K562 (cell line): ENCODE data around the gene CYSTM1. TPM values are rescaled to one million over a fixed set of nuclear protein-coding genes. Genes with fewer than 3 reads are reported as not detected.
A peak's percentile ranks its signal among the peaks of the same experiment; 100 is the strongest.

Experiments
- HIVEP1 ChIP-seq: fragments of 250-450 bp; sonication (Bioruptor Pico); IDR thresholded peaks from 2 replicates; pipeline ENCODE4 v1.4.0; 2020; ENCODE audit warnings: mild to moderate bottlenecking
- MTF1 ChIP-seq: fragments of 250-450 bp; sonication (Bioruptor Pico); IDR thresholded peaks from 2 replicates; pipeline ENCODE4 v1.9.0; 2021; ENCODE audit warnings: moderate library complexity, mild to moderate bottlenecking, inconsistent platforms, borderline replicate concordance
- SMARCE1 ChIP-seq: fragments of 450-650 bp; IDR thresholded peaks from 2 replicates; pipeline ENCODE4 v1.7.1; 2016; ENCODE audit warnings: mild to moderate bottlenecking
- ZNF140 ChIP-seq: fragments of 250-450 bp; sonication (Bioruptor Pico); IDR thresholded peaks from 2 replicates; pipeline ENCODE4 v1.8.0; 2021; ENCODE audit warnings: moderate library complexity, mild to moderate bottlenecking, inconsistent platforms
- ZNF354B ChIP-seq: fragments of 250-450 bp; sonication (Bioruptor Pico); IDR thresholded peaks from 2 replicates; pipeline ENCODE4 v1.4.0; 2020
- ZZZ3 ChIP-seq: fragments of 450-650 bp; IDR thresholded peaks from 2 replicates; pipeline ENCODE4 v1.6.1; 2016; ENCODE audit warnings: antibody characterized with exemption, mild to moderate bottlenecking, moderate library complexity
- polyA plus RNA-seq, 8 experiments: library from polyadenylated mRNA; depleted of rRNA in 4 of 8; stranded (reverse) in 5 of 8; unstranded in 3 of 8; fragments of >200 nt; fragmentation: Nextera tagmentation in 2 of 8; fragmentation: Illumina TruSeq in 1 of 8; extraction: Ambion mirVana in 2 of 8; extraction: Trizol in 1 of 8; gene quantifications; 2 replicates each; pipeline versions ENCODE4 v1.2.1 to v1.2.3, GENCODE V29; 2011 to 2014; ENCODE audit warnings: inconsistent platforms in 1 of 8, missing spikeins in 1 of 8
- total RNA-seq, 7 experiments: library from RNA; depleted of rRNA in 6 of 7; stranded (reverse); fragments of >200 nt in 6 of 7; fragmentation: Illumina TruSeq in 2 of 7; extraction: Trizol in 2 of 7; gene quantifications; 2 replicates each; pipeline versions ENCODE4 v1.2.1 to v1.2.3, GENCODE V29; 2011 to 2021; ENCODE audit warnings: low replicate concordance in 1 of 7
- TF ChIP-seq, protein P1 (sequence below), 2 experiments: fragments of 450-650 bp; IDR thresholded peaks; 2 replicates each; pipeline ENCODE4 v1.6.1; 2016; ENCODE audit warnings: mild to moderate bottlenecking in 2 of 2, borderline replicate concordance in 1 of 2, low read depth in 1 of 2, moderate library complexity in 1 of 2
- TF ChIP-seq, protein P2 (sequence below): fragments of 150-350 bp; IDR thresholded peaks from 2 replicates; pipeline ENCODE4 v1.6.1; 2014; ENCODE audit warnings: low read depth, mild to moderate bottlenecking, low read length, borderline replicate concordance
- TF ChIP-seq, protein P3 (sequence below): fragments of 450-650 bp; formaldehyde crosslinking; IDR thresholded peaks from 2 replicates; pipeline ENCODE4 v1.4.0; 2020; ENCODE audit warnings: mild to moderate bottlenecking, moderate library complexity

The CYSTM1 gene
- total and polyA plus RNA-seq, 9 of the 15 experiments (the other 6 are each of a cell fraction or from before 2014, with no cell fraction given) = 76.1 to 422 (median 108) TPM

DNA sequence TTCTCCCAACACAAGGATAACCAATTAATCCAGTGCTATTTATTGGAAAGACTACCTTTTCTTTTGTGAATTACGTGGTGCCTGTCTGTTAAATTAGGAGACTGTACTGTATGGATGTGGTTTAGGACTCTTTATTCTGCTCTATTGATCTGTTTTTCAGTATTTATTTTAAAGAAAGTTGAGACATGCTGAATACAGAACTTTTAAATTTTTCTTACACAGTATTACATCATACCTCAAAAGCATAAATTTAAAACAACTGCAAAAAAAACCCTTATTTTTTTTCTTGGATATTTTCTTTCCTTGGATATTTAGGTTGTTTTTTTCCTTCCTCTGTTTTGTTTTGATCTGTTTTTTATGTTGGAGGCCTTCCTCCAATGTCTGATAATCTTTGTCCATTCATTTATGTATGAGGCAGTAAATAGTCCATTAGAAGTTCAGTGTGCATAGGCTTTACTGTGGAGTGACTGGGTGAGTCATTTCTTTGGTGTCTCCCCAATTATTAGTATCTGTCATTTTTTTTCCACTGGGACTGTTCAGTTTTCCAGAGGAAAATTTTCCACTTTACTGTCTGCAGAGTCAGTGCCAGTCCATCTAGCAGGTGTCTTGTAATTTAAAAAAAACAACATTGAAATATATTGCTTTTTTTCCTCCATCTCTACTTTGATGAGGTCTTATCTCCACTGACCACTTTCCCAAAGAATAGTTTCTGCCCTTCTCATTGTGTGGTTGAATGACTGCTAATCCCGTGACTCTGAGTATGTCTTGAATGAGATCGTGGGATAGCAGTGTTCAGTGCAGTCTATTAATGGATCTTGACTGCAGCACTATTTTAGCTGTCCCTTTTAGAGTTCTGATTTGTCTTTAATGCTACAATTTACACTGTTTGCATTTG, 15.2 kb downstream of the CYSTM1 start (continued):
- TF ChIP-seq, protein P1, sequence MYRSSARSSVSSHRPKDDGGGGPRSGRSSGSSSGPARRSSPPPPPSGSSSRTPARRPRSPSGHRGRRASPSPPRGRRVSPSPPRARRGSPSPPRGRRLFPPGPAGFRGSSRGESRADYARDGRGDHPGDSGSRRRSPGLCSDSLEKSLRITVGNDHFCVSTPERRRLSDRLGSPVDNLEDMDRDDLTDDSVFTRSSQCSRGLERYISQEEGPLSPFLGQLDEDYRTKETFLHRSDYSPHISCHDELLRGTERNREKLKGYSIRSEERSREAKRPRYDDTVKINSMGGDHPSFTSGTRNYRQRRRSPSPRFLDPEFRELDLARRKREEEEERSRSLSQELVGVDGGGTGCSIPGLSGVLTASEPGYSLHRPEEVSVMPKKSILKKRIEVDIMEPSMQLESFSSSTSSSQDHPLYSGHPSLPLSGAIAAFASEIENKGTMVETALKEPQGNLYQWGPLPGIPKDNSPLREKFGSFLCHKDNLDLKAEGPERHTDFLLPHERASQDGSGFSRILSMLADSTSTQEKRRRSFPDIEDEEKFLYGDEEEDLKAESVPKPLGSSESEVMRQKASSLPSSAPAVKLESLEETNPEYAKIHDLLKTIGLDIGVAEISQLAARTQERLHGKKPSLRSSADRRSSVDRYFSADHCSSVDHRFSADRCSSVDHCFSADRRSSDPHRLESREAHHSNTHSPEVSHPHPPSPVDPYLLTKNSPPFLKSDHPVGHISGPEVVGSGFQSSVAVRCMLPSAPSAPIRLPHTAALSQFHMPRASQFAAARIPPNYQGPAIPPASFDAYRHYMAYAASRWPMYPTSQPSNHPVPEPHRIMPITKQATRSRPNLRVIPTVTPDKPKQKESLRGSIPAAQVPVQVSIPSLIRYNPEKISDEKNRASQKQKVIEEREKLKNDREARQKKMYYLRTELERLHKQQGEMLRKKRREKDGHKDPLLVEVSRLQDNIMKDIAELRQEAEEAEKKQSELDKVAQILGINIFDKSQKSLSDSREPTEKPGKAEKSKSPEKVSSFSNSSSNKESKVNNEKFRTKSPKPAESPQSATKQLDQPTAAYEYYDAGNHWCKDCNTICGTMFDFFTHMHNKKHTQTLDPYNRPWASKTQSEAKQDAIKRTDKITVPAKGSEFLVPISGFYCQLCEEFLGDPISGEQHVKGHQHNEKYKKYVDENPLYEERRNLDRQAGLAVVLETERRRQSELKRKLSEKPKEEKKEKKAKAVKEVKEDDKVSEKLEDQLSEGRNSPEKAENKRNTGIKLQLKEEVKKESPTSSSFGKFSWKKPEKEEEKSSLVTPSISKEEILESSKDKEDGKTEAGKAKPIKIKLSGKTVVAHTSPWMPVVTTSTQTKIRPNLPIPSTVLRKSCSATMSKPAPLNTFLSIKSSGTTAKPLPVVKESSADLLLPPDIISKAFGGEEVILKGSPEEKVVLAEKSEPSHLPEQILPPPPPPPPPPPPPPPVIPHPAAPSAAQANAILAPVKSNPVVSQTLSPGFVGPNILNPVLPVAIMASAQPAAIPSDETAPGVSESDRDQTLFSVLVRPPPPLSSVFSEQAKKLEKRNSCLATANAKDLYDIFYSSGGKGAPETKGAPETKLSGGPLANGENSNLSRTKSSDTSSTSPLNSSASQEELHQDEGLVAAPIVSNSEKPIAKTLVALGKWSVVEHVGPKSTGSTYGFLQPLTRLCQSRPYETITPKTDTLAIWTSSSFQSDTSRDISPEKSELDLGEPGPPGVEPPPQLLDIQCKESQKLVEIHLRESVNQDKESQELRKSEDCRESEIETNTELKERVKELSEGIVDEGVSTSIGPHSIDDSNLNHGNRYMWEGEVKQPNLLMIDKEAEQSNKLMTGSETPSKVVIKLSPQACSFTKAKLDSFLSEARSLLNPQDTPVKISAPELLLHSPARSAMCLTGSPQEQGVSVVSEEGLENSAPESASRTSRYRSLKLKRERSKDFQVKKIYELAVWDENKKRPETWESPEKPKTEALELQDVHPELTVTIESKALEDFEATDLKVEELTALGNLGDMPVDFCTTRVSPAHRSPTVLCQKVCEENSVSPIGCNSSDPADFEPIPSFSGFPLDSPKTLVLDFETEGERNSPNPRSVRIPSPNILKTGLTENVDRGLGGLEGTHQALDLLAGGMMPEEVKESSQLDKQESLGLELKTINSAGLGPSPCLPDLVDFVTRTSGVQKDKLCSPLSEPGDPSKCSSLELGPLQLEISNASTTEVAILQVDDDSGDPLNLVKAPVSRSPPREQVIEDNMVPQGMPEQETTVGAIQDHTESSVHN (IDR thresholded peaks at IDR 0.05; ENCODE audit: borderline replicate concordance in 1 of 2, low read depth in 1 of 2) = peak in 1 of 2 experiments; percentile 49; a peak in 1 of 4 replicates
- TF ChIP-seq MTF1 (CRISPR knock-in tag) = no peak
- no peak for TF ChIP-seq HIVEP1 (CRISPR knock-in tag)
- no peak for TF ChIP-seq ZNF140
- TF ChIP-seq, protein P2, sequence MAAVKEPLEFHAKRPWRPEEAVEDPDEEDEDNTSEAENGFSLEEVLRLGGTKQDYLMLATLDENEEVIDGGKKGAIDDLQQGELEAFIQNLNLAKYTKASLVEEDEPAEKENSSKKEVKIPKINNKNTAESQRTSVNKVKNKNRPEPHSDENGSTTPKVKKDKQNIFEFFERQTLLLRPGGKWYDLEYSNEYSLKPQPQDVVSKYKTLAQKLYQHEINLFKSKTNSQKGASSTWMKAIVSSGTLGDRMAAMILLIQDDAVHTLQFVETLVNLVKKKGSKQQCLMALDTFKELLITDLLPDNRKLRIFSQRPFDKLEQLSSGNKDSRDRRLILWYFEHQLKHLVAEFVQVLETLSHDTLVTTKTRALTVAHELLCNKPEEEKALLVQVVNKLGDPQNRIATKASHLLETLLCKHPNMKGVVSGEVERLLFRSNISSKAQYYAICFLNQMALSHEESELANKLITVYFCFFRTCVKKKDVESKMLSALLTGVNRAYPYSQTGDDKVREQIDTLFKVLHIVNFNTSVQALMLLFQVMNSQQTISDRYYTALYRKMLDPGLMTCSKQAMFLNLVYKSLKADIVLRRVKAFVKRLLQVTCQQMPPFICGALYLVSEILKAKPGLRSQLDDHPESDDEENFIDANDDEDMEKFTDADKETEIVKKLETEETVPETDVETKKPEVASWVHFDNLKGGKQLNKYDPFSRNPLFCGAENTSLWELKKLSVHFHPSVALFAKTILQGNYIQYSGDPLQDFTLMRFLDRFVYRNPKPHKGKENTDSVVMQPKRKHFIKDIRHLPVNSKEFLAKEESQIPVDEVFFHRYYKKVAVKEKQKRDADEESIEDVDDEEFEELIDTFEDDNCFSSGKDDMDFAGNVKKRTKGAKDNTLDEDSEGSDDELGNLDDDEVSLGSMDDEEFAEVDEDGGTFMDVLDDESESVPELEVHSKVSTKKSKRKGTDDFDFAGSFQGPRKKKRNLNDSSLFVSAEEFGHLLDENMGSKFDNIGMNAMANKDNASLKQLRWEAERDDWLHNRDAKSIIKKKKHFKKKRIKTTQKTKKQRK = no peak
- TF ChIP-seq, protein P3, sequence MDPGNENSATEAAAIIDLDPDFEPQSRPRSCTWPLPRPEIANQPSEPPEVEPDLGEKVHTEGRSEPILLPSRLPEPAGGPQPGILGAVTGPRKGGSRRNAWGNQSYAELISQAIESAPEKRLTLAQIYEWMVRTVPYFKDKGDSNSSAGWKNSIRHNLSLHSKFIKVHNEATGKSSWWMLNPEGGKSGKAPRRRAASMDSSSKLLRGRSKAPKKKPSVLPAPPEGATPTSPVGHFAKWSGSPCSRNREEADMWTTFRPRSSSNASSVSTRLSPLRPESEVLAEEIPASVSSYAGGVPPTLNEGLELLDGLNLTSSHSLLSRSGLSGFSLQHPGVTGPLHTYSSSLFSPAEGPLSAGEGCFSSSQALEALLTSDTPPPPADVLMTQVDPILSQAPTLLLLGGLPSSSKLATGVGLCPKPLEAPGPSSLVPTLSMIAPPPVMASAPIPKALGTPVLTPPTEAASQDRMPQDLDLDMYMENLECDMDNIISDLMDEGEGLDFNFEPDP = no peak
- TF ChIP-seq SMARCE1 = peak; percentile 93
- no peak for TF ChIP-seq ZNF354B (CRISPR knock-in tag)
- no peak for TF ChIP-seq ZZZ3
- TF ChIP-seq, all 486 proteins: peak for 85
